ENCODE measurements around the gene FAM168A.

Gene FAM168A

DNA sequence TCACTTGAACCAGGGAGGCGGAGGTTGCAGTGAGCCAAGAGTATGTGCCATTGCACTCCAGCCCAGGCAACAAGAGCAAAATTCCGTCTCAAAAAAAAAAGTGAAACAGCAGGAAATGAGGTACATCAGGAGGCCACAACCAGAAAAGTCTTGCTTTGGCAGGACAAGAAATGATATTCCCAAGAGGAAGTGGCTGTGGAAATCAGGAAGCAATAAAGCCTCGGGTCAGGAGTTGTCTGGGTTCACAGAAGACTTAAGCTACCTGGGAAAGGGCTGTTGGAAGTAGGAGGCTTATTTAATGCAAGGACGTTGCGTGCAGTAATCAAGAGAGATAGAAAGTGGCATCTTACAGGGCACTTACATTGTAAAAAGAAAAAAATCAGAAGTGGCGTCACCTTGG is 231.0 kb downstream of the FAM168A start:
- no peaks in the 10 kb centered on the region for H3K27me3 ChIP-seq (ENCODE audit: control insufficient read depth, insufficient read depth, low read length)
- no peak overlapping the region for H3K4me2 ChIP-seq (ENCODE audit: low read length)
- H3K9me3 ChIP-seq (replicated peaks; ENCODE audit: low read length): no peaks in the 10 kb centered on the region
- no peak overlapping the region for H3K9ac ChIP-seq (ENCODE audit: low read depth, low read length)
- H3K36me3 ChIP-seq (ENCODE audit: insufficient read depth, low read length): peaks cover 53% of the 10 kb centered on the region
- H3K4me3 ChIP-seq (ENCODE audit: low read length): no peak overlapping the region
- H3K4me1 ChIP-seq (ENCODE audit: control insufficient read depth, insufficient read depth, low read length): no peaks in the 10 kb centered on the region

DNA sequence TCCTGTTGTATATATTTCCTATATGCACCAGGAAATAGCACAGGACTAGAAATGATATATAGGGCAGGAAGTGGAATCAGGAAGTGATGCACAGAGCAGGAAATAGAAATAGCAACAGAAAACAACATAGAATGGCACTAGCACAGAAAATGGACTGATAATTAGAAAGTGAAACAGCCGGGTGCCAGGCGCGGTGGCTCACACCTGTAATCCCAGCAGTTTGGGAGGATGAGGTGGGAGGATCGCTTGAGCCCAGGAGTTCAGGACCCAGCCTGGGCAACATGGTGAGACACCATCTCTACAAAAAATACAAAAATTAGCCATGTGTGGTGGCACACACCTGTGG is 231.7 kb downstream of the FAM168A start:
- Histone ChIP-seq H3K27me3 (ENCODE audit: control insufficient read depth, insufficient read depth, low read length) (no peaks in the 10 kb centered on the region), H3K9ac (ENCODE audit: low read depth, low read length) (no peak overlapping the region), H3K9me3 (replicated peaks; ENCODE audit: low read length) (no peaks in the 10 kb centered on the region), H3K36me3 (ENCODE audit: insufficient read depth, low read length) (peaks cover 60% of the 10 kb centered on the region), H3K4me1 (ENCODE audit: control insufficient read depth, insufficient read depth, low read length) (no peaks in the 10 kb centered on the region), H3K4me3 (ENCODE audit: low read length) (no peak overlapping the region), H3K4me2 (ENCODE audit: low read length) (no peak overlapping the region)

DNA sequence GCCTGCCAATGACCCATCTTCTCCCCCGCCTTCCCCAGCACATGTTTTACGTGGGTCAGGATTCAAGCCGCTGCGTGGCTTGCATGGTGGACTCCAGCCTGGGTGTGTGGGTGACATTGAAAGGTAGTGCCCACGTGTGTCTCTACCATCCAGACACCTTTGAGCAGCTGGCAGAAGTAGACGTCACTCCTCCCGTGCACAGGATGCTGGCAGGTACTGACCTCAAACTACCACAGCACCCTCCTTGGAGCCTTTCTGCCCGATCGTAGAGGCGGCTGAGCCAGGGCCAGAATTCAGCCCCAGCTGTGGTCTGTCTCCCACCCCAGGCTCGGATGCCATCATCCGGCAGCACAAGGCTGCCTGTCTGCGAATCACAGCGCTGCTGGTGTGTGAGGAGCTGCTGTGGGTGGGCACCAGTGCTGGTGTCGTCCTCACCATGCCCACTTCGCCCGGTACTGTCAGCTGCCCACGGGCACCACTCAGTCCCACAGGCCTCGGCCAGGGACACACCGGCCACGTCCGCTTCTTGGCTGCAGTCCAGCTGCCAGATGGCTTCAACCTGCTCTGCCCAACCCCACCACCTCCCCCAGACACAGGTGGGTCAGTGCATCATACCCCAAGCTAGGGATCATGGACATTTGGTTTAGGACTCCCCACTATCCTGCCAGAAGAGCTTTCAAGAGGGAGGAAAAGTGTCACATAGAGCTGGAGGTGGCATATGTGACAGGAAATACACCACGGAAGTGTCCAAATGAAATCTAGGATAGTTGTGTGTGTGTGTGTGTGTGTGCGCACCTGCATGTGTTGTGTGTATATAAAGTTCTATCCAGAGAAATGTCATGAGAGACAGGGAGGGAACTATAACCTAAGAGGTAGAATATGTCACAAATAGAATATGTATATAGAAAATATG is 232.3 kb downstream of the FAM168A start:
- Histone ChIP-seq H3K4me1 (ENCODE audit: control insufficient read depth, insufficient read depth, low read length) (no peaks in the 10 kb centered on the region), H3K9me3 (replicated peaks; ENCODE audit: low read length) (no peaks in the 10 kb centered on the region), H3K27me3 (ENCODE audit: control insufficient read depth, insufficient read depth, low read length) (no peaks in the 10 kb centered on the region), H3K36me3 (ENCODE audit: insufficient read depth, low read length) (peaks cover 66% of the 10 kb centered on the region), H3K4me2 (ENCODE audit: low read length) (no peak overlapping the region), H3K4me3 (ENCODE audit: low read length) (no peak overlapping the region), H3K9ac (ENCODE audit: low read depth, low read length) (no peak overlapping the region)

DNA sequence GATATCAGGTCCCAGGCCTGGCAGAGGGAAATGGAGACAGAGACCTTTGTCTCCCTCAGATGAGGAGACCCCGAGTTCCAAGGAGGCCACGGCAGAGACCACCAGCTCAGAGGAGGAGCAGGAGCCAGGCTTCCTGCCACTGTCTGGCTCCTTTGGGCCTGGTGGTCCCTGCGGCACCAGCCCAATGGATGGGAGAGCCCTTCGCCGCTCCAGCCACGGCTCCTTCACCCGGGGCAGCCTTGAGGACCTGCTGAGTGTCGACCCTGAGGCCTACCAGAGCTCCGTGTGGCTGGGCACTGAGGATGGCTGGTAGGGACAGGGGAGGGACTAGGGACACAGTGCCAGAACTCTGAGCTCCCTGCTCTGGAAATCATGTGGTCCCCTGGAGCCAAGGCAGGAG is 234.8 kb downstream of the FAM168A start:
- Histone ChIP-seq H3K36me3 (ENCODE audit: insufficient read depth, low read length) (peaks cover 74% of the 10 kb centered on the region), H3K4me3 (ENCODE audit: low read length) (no peak overlapping the region), H3K9ac (ENCODE audit: low read depth, low read length) (no peak overlapping the region), H3K4me1 (ENCODE audit: control insufficient read depth, insufficient read depth, low read length) (peaks cover 16% of the 10 kb centered on the region), H3K27me3 (ENCODE audit: control insufficient read depth, insufficient read depth, low read length) (no peaks in the 10 kb centered on the region), H3K4me2 (ENCODE audit: low read length) (no peak overlapping the region), H3K9me3 (replicated peaks; ENCODE audit: low read length) (no peaks in the 10 kb centered on the region)

DNA sequence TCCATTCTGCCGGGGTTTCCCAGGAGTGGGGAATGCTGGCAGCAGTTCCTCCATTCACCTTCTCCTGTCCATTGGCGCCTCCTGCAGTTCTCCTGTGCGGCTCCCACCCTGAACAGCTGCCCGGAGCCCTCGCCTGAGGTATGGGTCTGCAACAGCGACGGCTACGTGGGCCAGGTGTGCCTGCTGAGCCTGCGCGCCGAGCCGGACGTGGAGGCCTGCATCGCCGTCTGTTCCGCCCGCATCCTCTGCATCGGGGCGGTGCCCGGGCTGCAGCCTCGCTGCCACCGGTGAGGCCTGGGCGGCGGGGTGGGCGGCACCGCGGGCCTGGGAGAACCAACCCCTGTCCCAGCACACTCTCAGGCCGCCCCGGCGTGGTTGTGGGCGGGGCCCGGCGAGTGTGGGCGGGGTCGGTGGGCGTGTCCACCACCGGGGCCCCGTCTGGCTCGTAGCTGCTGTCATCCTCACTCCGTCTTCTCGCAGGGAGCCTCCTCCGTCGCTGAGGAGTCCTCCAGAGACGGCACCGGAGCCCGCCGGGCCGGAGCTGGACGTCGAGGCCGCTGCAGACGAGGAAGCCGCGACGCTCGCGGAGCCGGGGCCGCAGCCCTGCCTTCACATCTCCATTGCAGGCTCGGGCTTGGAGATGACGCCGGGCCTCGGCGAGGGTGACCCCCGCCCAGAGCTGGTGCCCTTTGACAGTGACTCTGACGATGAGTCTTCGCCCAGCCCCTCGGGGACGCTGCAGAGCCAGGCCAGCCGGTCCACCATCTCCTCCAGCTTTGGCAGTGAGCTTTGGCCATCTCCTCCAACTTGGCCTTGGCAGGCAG is 235.7 kb downstream of the FAM168A start:
- H3K9me3 ChIP-seq (replicated peaks; ENCODE audit: low read length): no peaks in the 10 kb centered on the region
- H3K4me2 ChIP-seq (ENCODE audit: low read length): no peak overlapping the region
- peaks cover 74% of the 10 kb centered on the region for H3K36me3 ChIP-seq (ENCODE audit: insufficient read depth, low read length)
- peaks cover 21% of the 10 kb centered on the region for H3K4me1 ChIP-seq (ENCODE audit: control insufficient read depth, insufficient read depth, low read length)
- H3K9ac ChIP-seq (ENCODE audit: low read depth, low read length): no peak overlapping the region
- H3K4me3 ChIP-seq (ENCODE audit: low read length): no peak overlapping the region
- no peaks in the 10 kb centered on the region for H3K27me3 ChIP-seq (ENCODE audit: control insufficient read depth, insufficient read depth, low read length)

DNA sequence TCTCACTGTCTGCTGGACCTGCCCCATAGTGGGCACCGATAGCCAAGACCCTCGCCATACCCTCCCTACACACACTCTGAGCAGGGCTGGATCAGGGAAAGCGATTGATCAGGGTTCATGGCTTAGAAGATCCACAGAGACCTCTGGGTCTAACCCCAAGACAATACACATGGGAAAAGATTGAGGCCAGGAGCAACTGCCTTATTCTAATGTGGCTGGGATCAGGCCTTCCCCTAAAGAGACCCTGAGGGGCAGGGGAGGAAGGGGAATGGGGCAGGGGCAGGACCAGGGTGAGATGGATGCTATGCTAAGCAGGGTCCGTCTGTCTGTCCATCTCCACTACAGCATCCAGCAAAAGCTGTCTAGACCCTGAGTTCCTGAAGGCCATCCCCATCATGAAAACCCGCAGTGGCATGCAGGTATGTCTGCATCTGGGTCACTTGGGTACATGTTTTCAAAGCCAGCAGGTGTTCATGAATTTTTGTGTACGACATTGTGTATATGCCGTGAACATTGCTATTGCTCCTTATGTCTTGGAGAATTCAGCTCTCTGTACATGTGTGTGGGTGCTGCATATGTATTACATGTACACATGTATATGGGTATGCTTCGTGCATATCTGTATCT is 237.1 kb downstream of the FAM168A start:
- Histone ChIP-seq H3K9ac (ENCODE audit: low read depth, low read length) (no peak overlapping the region), H3K4me2 (ENCODE audit: low read length) (no peak overlapping the region), H3K4me1 (ENCODE audit: control insufficient read depth, insufficient read depth, low read length) (peaks cover 21% of the 10 kb centered on the region), H3K4me3 (ENCODE audit: low read length) (no peak overlapping the region), H3K9me3 (replicated peaks; ENCODE audit: low read length) (no peaks in the 10 kb centered on the region), H3K27me3 (ENCODE audit: control insufficient read depth, insufficient read depth, low read length) (no peaks in the 10 kb centered on the region), H3K36me3 (ENCODE audit: insufficient read depth, low read length) (peaks cover 81% of the 10 kb centered on the region)

DNA sequence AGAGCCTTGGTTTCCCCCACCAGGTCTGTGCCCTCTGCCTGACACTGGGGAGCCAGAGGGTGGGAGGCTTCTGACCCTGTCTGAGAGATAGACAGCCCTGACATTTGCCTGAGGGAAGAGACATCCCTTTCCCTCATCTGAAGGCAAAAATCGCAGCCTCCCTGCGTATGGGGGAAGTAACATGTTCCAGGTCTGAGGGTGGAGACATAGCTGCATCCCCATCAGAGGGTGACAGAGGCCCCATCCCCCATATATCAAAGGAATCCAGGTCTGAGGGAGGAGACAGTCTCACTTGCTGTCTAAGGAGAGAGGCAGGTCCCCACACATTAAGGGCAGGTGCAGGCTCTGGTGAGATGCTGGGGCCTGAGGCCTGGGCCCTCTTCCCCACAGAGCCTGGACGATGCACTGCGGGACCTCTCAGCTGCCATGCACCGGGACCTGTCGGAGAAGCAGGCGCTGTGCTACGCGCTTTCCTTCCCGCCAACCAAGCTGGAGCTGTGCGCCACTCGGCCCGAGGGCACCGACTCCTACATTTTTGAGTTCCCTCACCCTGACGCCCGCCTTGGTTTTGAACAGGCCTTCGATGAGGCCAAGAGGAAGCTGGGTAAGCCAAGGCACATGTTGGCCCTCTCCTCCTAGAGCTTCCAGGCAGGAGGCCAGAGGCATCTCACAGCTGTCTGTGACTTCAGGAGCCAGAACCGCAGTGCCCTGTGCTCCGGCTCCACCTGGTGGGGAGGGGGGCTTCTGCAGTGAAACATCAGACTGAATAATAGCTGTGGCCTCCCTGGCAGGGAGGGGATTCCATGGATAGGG is 237.8 kb downstream of the FAM168A start:
- Histone ChIP-seq H3K4me1 (ENCODE audit: control insufficient read depth, insufficient read depth, low read length) (peaks cover 21% of the 10 kb centered on the region), H3K4me3 (ENCODE audit: low read length) (no peak overlapping the region), H3K27me3 (ENCODE audit: control insufficient read depth, insufficient read depth, low read length) (no peaks in the 10 kb centered on the region), H3K9ac (ENCODE audit: low read depth, low read length) (peak overlapping the region; percentile 71), H3K4me2 (ENCODE audit: low read length) (peak overlapping the region; percentile 47), H3K9me3 (replicated peaks; ENCODE audit: low read length) (no peaks in the 10 kb centered on the region), H3K36me3 (ENCODE audit: insufficient read depth, low read length) (peaks cover 81% of the 10 kb centered on the region)

DNA sequence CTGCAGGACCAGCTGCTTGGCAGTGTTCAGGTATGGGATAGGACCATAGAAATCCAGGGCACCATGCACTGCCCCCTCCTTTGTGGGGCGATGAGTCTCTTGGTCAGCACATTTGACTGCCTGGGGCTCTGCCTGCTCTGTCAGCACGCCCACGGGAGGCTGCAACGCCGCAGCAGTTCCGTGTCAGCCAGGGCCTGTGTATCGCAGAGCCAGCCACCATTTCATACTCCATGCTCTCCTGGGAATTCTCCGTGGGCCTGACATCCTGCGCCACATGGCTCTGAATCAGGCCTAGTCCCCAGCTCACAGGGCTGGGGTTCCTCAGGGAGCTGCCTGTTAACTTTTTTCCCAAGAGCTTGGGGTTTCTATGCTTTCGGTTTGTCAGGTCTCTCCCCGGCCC is 238.6 kb downstream of the FAM168A start:
- peak overlapping the region; percentile 71 for H3K9ac ChIP-seq (ENCODE audit: low read depth, low read length)
- peak overlapping the region; percentile 5 for H3K4me3 ChIP-seq (ENCODE audit: low read length)
- H3K36me3 ChIP-seq (ENCODE audit: insufficient read depth, low read length): peaks cover 73% of the 10 kb centered on the region
- peak overlapping the region; percentile 47 for H3K4me2 ChIP-seq (ENCODE audit: low read length)
- no peaks in the 10 kb centered on the region for H3K27me3 ChIP-seq (ENCODE audit: control insufficient read depth, insufficient read depth, low read length)
- H3K4me1 ChIP-seq (ENCODE audit: control insufficient read depth, insufficient read depth, low read length): peaks cover 21% of the 10 kb centered on the region
- no peaks in the 10 kb centered on the region for H3K9me3 ChIP-seq (replicated peaks; ENCODE audit: low read length)

DNA sequence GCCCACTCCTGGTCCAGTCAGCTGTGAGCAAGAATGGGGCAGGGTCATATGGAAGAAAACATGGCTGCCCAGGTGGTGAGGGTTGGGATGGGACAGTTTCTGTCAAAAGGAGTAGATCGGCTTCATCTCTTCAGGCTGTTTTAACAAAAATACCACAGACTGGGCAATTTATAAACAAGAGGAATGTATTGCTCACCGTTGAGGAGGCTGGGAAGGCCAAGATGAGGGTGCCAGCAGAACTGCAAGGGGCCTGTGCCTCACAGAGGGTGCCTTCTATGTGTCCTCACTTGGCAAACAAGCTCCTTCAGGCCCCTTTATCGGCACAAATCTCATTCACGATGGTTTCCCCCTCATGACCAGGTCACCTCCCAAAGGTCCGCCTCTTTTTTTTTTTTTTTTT is 239.8 kb downstream of the FAM168A start:
- no peak overlapping the region for H3K4me3 ChIP-seq (ENCODE audit: low read length)
- H3K9ac ChIP-seq (ENCODE audit: low read depth, low read length): no peak overlapping the region
- no peaks in the 10 kb centered on the region for H3K9me3 ChIP-seq (replicated peaks; ENCODE audit: low read length)
- no peak overlapping the region for H3K4me2 ChIP-seq (ENCODE audit: low read length)
- peaks cover 21% of the 10 kb centered on the region for H3K4me1 ChIP-seq (ENCODE audit: control insufficient read depth, insufficient read depth, low read length)
- H3K27me3 ChIP-seq (ENCODE audit: control insufficient read depth, insufficient read depth, low read length): no peaks in the 10 kb centered on the region
- H3K36me3 ChIP-seq (ENCODE audit: insufficient read depth, low read length): peaks cover 67% of the 10 kb centered on the region

DNA sequence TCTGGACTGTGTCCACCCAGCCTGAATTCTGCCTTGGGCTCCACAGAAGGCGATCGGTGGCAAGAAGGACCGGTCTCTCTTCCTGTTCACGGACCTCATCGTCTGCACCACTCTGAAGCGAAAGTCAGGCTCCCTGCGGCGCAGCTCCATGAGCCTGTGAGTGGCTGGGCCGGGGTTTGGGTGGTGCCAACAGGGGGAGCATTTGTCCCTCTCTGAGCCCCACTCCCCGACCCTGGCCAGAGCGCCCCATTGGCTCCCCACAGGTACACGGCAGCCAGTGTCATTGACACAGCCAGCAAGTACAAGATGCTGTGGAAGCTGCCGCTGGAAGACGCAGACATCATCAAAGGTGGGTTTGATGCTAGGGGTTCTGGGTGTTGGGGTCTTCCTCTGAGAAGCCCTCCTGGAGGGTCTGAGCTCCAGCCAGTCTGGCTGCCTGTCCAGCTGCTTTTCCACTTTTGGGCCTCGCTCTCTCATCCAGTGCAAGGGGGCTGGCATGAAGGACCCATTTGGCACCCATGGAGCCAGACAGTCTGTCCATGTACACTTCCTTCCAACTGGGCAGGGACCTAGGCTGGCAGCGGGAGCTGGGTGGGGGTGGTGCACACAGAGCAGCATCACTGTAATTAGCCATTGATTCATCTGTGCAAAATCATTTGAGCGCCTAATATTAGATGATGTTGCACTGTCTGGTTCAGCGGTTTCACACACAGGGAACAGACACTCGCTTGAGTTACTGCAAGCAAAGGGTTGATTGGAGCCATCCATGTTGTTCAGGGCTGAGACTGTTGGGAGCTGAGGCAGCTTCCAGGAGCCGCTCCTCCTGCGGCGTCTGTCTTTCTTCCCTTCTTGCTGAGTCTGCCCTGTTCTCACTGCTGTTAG is 240.7 kb downstream of the FAM168A start:
- peaks cover 62% of the 10 kb centered on the region for H3K36me3 ChIP-seq (ENCODE audit: insufficient read depth, low read length)

More for the DNA sequence above, 240.7 kb downstream of the FAM168A start:
- Histone ChIP-seq H3K9ac (ENCODE audit: low read depth, low read length) (no peak overlapping the region), H3K4me2 (ENCODE audit: low read length) (no peak overlapping the region), H3K4me3 (ENCODE audit: low read length) (no peak overlapping the region), H3K9me3 (replicated peaks; ENCODE audit: low read length) (no peaks in the 10 kb centered on the region), H3K27me3 (ENCODE audit: control insufficient read depth, insufficient read depth, low read length) (no peaks in the 10 kb centered on the region), H3K4me1 (ENCODE audit: control insufficient read depth, insufficient read depth, low read length) (peaks cover 21% of the 10 kb centered on the region)
